ENCODE results near the gene HSF5. TPM values are rescaled to one million over a fixed set of nuclear protein-coding genes. Genes with fewer than 3 reads are reported as not detected.

HSF5 gene
- total and polyA plus RNA-seq, 2 of the 13 experiments (the other 11 are each of a cell fraction or from before 2014, with no cell fraction given), result not detected

GRCh38 chr17:58517928-58518609 is 29.9 kb upstream of the HSF5 start (continued):
- TF ChIP-seq ZHX1 (CRISPR knock-in tag; IDR thresholded peaks at IDR 0.05; ENCODE audit: low read depth) (no peak), ATRX (CRISPR knock-in tag; IDR thresholded peaks at IDR 0.05; ENCODE audit: borderline replicate concordance) (no peak), HNF4G (IDR thresholded peaks at IDR 0.05; ENCODE audit: borderline replicate concordance, low read depth, low read length) (no peak), HNF4G (CRISPR knock-in tag; IDR thresholded peaks at IDR 0.05; ENCODE audit: borderline replicate concordance, low read depth) (no peak), IRF2 (CRISPR knock-in tag; IDR thresholded peaks at IDR 0.05) (peak; percentile 10; the same call in 1 of the 2 replicates), ZNF138 (CRISPR knock-in tag; IDR thresholded peaks at IDR 0.05; ENCODE audit: low read depth) (no peak), SP4 (CRISPR knock-in tag; IDR thresholded peaks at IDR 0.05) (peak; percentile 97), ZNF30 (CRISPR knock-in tag; IDR thresholded peaks at IDR 0.05) (no peak), ZSCAN5A (CRISPR knock-in tag; IDR thresholded peaks at IDR 0.05; ENCODE audit: borderline replicate concordance) (no peak; the same call in 1 of the 2 replicates), ZNF484 (CRISPR knock-in tag; IDR thresholded peaks at IDR 0.05; ENCODE audit: borderline replicate concordance, low read depth) (no peak), ZNF558 (CRISPR knock-in tag; IDR thresholded peaks at IDR 0.05; ENCODE audit: borderline replicate concordance) (no peak), MBD4 (IDR thresholded peaks at IDR 0.05; ENCODE audit: borderline replicate concordance, low read length) (no peak), MTF2 (CRISPR knock-in tag; IDR thresholded peaks at IDR 0.05; ENCODE audit: borderline replicate concordance) (no peak), CREB3 (CRISPR knock-in tag; IDR thresholded peaks at IDR 0.05) (no peak), HHEX (CRISPR knock-in tag; IDR thresholded peaks at IDR 0.05) (no peak), RELA (CRISPR knock-in tag; IDR thresholded peaks at IDR 0.05) (no peak; the same call in 1 of the 2 replicates), FOXA3 (CRISPR knock-in tag; IDR thresholded peaks at IDR 0.05) (peak; percentile 18; the same call in 1 of the 2 replicates), CHCHD3 (CRISPR knock-in tag; IDR thresholded peaks at IDR 0.05) (0 out of 2 replicates have a peak, but pooled peaks have one; percentile 44), ZNF775 (CRISPR knock-in tag; IDR thresholded peaks at IDR 0.05; ENCODE audit: borderline replicate concordance) (no peak), CEBPG (CRISPR knock-in tag; IDR thresholded peaks at IDR 0.05) (peak; percentile 62), CREB1 (IDR thresholded peaks at IDR 0.05) (peak; percentile 92), CREB1 (CRISPR knock-in tag; IDR thresholded peaks at IDR 0.05) (peak; percentile 98), ZNF550 (CRISPR knock-in tag; IDR thresholded peaks at IDR 0.05; ENCODE audit: borderline replicate concordance) (no peak), PHF21A (CRISPR knock-in tag; IDR thresholded peaks at IDR 0.05) (peak; percentile 97), NFKB2 (CRISPR knock-in tag; IDR thresholded peaks at IDR 0.05; ENCODE audit: borderline replicate concordance) (no peak)
- TF ChIP-seq, protein P1, sequence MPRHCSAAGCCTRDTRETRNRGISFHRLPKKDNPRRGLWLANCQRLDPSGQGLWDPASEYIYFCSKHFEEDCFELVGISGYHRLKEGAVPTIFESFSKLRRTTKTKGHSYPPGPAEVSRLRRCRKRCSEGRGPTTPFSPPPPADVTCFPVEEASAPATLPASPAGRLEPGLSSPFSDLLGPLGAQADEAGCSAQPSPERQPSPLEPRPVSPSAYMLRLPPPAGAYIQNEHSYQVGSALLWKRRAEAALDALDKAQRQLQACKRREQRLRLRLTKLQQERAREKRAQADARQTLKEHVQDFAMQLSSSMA (CRISPR knock-in tag; IDR thresholded peaks at IDR 0.05), result peak; percentile 99

Data from HepG2 (cell line).